Right ventricle myocardium inferior (tissue), 1 donor: Measurements from ENCODE around the gene PIGH. TPM values are rescaled to one million over a fixed set of nuclear protein-coding genes. Genes with fewer than 3 reads are reported as not detected.
"Not testable (repeated sequence)": the region's sequence is repeated elsewhere in the genome, so short reads cannot be mapped to it uniquely, and the experiment has no call there.

Experiments
- ATAC-seq: fragments of 200-7000 bp; cut with Tn5 transposase; one replicate; pipeline ENCODE4 v1.9.1; 2020; ENCODE audit warnings: mild to moderate bottlenecking, moderate library complexity
- DNase-seq: peaks from one replicate; pipeline ENCODE4 v3.0.0; 2021; ENCODE audit errors: missing footprints
- intact Hi-C: fragments of 100-400 bp; cut with DNase I; formaldehyde crosslinking; loops from one replicate; pipeline ENCODE4 v1.11.0; 2022
- long read RNA-seq: library from polyadenylated mRNA; unstranded; transcript quantifications from one replicate; pipeline ENCODE4 v2.0.0, GENCODE V29; 2021
- total RNA-seq: library from RNA; stranded (reverse); fragmentation: NEBNext Ultra II Directional; extraction: Animal tissue kit (Norgen Biotek cat#: 25700); gene quantifications from one replicate; pipeline ENCODE4 v1.2.1, GENCODE V29; 2021
- donor health status: DM: no; HTN: yes; CAD: no; lungs with severe emphysema.

The PIGH gene
- 11.8 TPM for total RNA-seq
- long read RNA-seq, transcript PIGH-201 (4 exons, 1,420 nt), result major isoform, 8 of 13 reads
- long read RNA-seq, partial matches to known transcripts, result 0 of 13 reads
- long read RNA-seq, other reads (novel, unspliced or antisense), result 3 of 13 reads

- peak; percentile 100 for ATAC-seq
- intact Hi-C loops, result loop anchor here (2.0 to 5.0 kb wide), 2 partner anchors 19 to 72 kb away; partner anchors contain the start of genes ARG2 and VTI1B
- peak; percentile 96 for DNase-seq
Measured at GRCh38 chr14:67599698-67600561, at the start of gene PIGH. Gene PIGH, minus strand, starts transcription at chr14:67600268. Its CDS starts 65 bp downstream, at chr14:67600203.

- ATAC-seq, result no peak
Measured at GRCh38 chr14:67646131-67646530, 46.1 kb upstream of the PIGH start.

GRCh38 chr14:67645414-67645813, 45.3 kb upstream of the PIGH start:
- no peak for DNase-seq
- peak; percentile 70 for ATAC-seq
- intact Hi-C loops, result no loop called here

More at GRCh38 chr14:67646131-67646530, 46.1 kb upstream of the PIGH start:
- no peak for DNase-seq
- intact Hi-C loops, result no loop called here

- no peak for ATAC-seq
- intact Hi-C loops, result no loop called here
- no peak for DNase-seq
Measured at GRCh38 chr14:67644428-67644827, 44.4 kb upstream of the PIGH start.

GRCh38 chr14:67643713-67644112, 43.6 kb upstream of the PIGH start:
- ATAC-seq (no peak), DNase-seq (no peak)
- intact Hi-C loops, result no loop called here

- intact Hi-C loops, result no loop called here
- DNase-seq, result no peak
- ATAC-seq, result no peak
Measured at GRCh38 chr14:67641902-67642749, 42.1 kb upstream of the PIGH start.

- DNase-seq (no peak), ATAC-seq (no peak)
- intact Hi-C loops, result no loop called here
Measured at GRCh38 chr14:67641480-67641879, 41.4 kb upstream of the PIGH start.

- ATAC-seq (no peak), DNase-seq (no peak)
- intact Hi-C loops, result no loop called here
Measured at GRCh38 chr14:67638642-67639041, 38.6 kb upstream of the PIGH start.

- intact Hi-C loops, result no loop called here
- ATAC-seq, result peak; percentile 74
Measured at GRCh38 chr14:67636361-67636919, 36.4 kb upstream of the PIGH start.

GRCh38 chr14:67633451-67634147, 33.5 kb upstream of the PIGH start:
- DNase-seq (no peak), ATAC-seq (no peak)
- intact Hi-C loops, result no loop called here

More at GRCh38 chr14:67636361-67636919, 36.4 kb upstream of the PIGH start:
- DNase-seq, result no peak

- ATAC-seq, result no peak
- DNase-seq, result no peak
- intact Hi-C loops, result no loop called here
Measured at GRCh38 chr14:67630938-67631337, 30.9 kb upstream of the PIGH start.

- intact Hi-C loops, result no loop called here
- DNase-seq, result no peak
Measured at GRCh38 chr14:67630186-67630585, 30.1 kb upstream of the PIGH start.

GRCh38 chr14:67627519-67627918, 27.5 kb upstream of the PIGH start:
- ATAC-seq, result no peak
- no peak for DNase-seq
- intact Hi-C loops, result no loop called here

More at GRCh38 chr14:67630186-67630585, 30.1 kb upstream of the PIGH start:
- no peak for ATAC-seq

GRCh38 chr14:67626131-67626530, 26.1 kb upstream of the PIGH start:
- intact Hi-C loops, ATAC-seq: not testable (repeated sequence)

GRCh38 chr14:67623114-67623513, 23.0 kb upstream of the PIGH start:
- no peak for DNase-seq
- no peak for ATAC-seq
- intact Hi-C loops, result no loop called here

More at GRCh38 chr14:67626131-67626530, 26.1 kb upstream of the PIGH start:
- not testable (repeated sequence) for DNase-seq

GRCh38 chr14:67622675-67623074, 22.6 kb upstream of the PIGH start:
- no peak for DNase-seq
- intact Hi-C loops, result no loop called here
- no peak for ATAC-seq

GRCh38 chr14:67620217-67620785, 20.2 kb upstream of the PIGH start:
- ATAC-seq (peak; percentile 5), DNase-seq (no peak)
- intact Hi-C loops, result no loop called here
